H9 (cell line): Measurements from ENCODE around the gene KCTD12. TPM values are rescaled to one million over a fixed set of nuclear protein-coding genes. Genes with fewer than 3 reads are reported as not detected.

ENCODE experiments used
- DNase-seq: peaks from one replicate; pipeline ENCODE4 v3.0.0-alpha.2; 2017
- H2AFZ ChIP-seq: one replicate; pipeline ENCODE4 v1.6.1; 2013; ENCODE audit warnings: mild to moderate bottlenecking, low read length, control low read depth, moderate library complexity
- H2AK5ac ChIP-seq: 2 replicates; pipeline ENCODE4 v1.6.1; 2013; ENCODE audit warnings: low read length, control low read depth, mixed read lengths; ENCODE audit not compliant: insufficient read length
- H2BK120ac ChIP-seq: one replicate; pipeline ENCODE4 v1.6.1; 2013; ENCODE audit warnings: low read depth, mild to moderate bottlenecking, low read length, control low read depth, inconsistent platforms; ENCODE audit not compliant: poor library complexity, severe bottlenecking
- H2BK12ac ChIP-seq: 2 replicates; pipeline ENCODE4 v1.6.1; 2013; ENCODE audit warnings: low read length, control low read depth, mixed read lengths, low read depth; ENCODE audit not compliant: insufficient read length
- H2BK15ac ChIP-seq: 2 replicates; pipeline ENCODE4 v1.6.1; 2013; ENCODE audit warnings: low read depth, low read length, control low read depth
- H2BK20ac ChIP-seq: one replicate; pipeline ENCODE4 v1.6.1; 2013; ENCODE audit warnings: low read depth, mild to moderate bottlenecking, low read length, control low read depth, inconsistent platforms; ENCODE audit not compliant: poor library complexity, severe bottlenecking
- H2BK5ac ChIP-seq: 2 replicates; pipeline ENCODE4 v1.6.1; 2013; ENCODE audit warnings: low read length, control low read depth, mixed read lengths; ENCODE audit not compliant: insufficient read length
- H3K14ac ChIP-seq: 2 replicates; pipeline ENCODE4 v1.6.1; 2013; ENCODE audit warnings: low read length, control low read depth; ENCODE audit not compliant: insufficient read depth
- H3K18ac ChIP-seq: 2 replicates; pipeline ENCODE4 v1.6.1; 2013; ENCODE audit warnings: low read depth, mild to moderate bottlenecking, mixed read lengths, low read length, control low read depth; ENCODE audit not compliant: insufficient read length
- H3K23ac ChIP-seq: 2 replicates; pipeline ENCODE4 v1.6.1; 2013; ENCODE audit warnings: low read length, control low read depth, mixed read lengths, low read depth; ENCODE audit not compliant: insufficient read length
- H3K23me2 ChIP-seq: 2 replicates; pipeline ENCODE4 v1.6.1; 2013; ENCODE audit warnings: low read depth, mild to moderate bottlenecking, mixed read lengths, low read length, control low read depth; ENCODE audit not compliant: insufficient read length, poor library complexity, severe bottlenecking
- H3K27ac ChIP-seq: 2 replicates; pipeline ENCODE4 v1.5.1; 2013; ENCODE audit warnings: low read length, control low read depth, mixed read lengths, low read depth; ENCODE audit not compliant: insufficient read length
- H3K27me3 ChIP-seq: 2 replicates; pipeline ENCODE4 v1.6.1; 2013; ENCODE audit warnings: low read length, control low read depth, inconsistent platforms; ENCODE audit not compliant: insufficient read depth
- H3K4ac ChIP-seq: 2 replicates; pipeline ENCODE4 v1.6.1; 2013; ENCODE audit warnings: low read depth, mild to moderate bottlenecking, control low read depth, inconsistent platforms, low read length, moderate library complexity
- H3K4me1 ChIP-seq: 2 replicates; pipeline ENCODE4 v1.6.1; 2013; ENCODE audit warnings: low read length, control low read depth, inconsistent platforms; ENCODE audit not compliant: insufficient read depth
- H3K4me2 ChIP-seq: 2 replicates; pipeline ENCODE4 v1.6.1; 2013; ENCODE audit warnings: low read length, control low read depth, mixed read lengths; ENCODE audit not compliant: insufficient read length, insufficient read depth
- H3K56ac ChIP-seq: 2 replicates; pipeline ENCODE4 v1.6.1; 2013; ENCODE audit warnings: low read depth, mild to moderate bottlenecking, mixed read lengths, low read length, control low read depth; ENCODE audit not compliant: insufficient read length
- H3K79me1 ChIP-seq: 2 replicates; pipeline ENCODE4 v1.6.1; 2013; ENCODE audit warnings: low read depth, mild to moderate bottlenecking, moderate library complexity, low read length, control low read depth, inconsistent platforms; ENCODE audit not compliant: insufficient read depth, poor library complexity, severe bottlenecking
- H3K79me2 ChIP-seq: 2 replicates; pipeline ENCODE4 v1.6.1; 2013; ENCODE audit warnings: low read length, control low read depth, inconsistent platforms; ENCODE audit not compliant: insufficient read depth
- H3K9ac ChIP-seq: 2 replicates; pipeline ENCODE4 v1.6.1; 2013; ENCODE audit warnings: low read length, control low read depth, mixed read lengths; ENCODE audit not compliant: insufficient read length; ENCODE audit errors: extremely low read depth
- H3K9me3 ChIP-seq: one replicate; pipeline ENCODE4 v1.6.1; 2013; ENCODE audit warnings: low read depth, low read length, inconsistent platforms; ENCODE audit not compliant: control insufficient read depth
- H3T11ph ChIP-seq: one replicate; pipeline ENCODE4 v1.6.1; 2013; ENCODE audit warnings: mild to moderate bottlenecking, low read length, control low read depth, inconsistent platforms
- H4K20me1 ChIP-seq: one replicate; pipeline ENCODE4 v1.6.1; 2013; ENCODE audit not compliant: control insufficient read depth, insufficient read length, insufficient read depth
- H4K5ac ChIP-seq: 2 replicates; pipeline ENCODE4 v1.6.1; 2013; ENCODE audit warnings: low read depth, mild to moderate bottlenecking, mixed read lengths, low read length, control low read depth; ENCODE audit not compliant: insufficient read length
- H4K8ac ChIP-seq: replicated peaks from 2 replicates; pipeline ENCODE4 v1.6.1; 2013; ENCODE audit warnings: low read length, control low read depth, mixed read lengths, low read depth; ENCODE audit not compliant: insufficient read length
- H4K91ac ChIP-seq: 2 replicates; pipeline ENCODE4 v1.6.1; 2013; ENCODE audit warnings: low read depth, mild to moderate bottlenecking, moderate library complexity, mixed read lengths, low read length, control low read depth; ENCODE audit not compliant: insufficient read length
- H3K27ac Mint-ChIP-seq, 3 experiments: 2 replicates in 2 of 3; 3 replicates in 1 of 3; pipeline ENCODE4 v1.8.0; 2020 to 2021; ENCODE audit warnings: mixed read lengths in 3 of 3, mild to moderate bottlenecking in 1 of 3, moderate library complexity in 1 of 3
- H3K27me3 Mint-ChIP-seq: 2 replicates; pipeline ENCODE4 v1.8.0; 2021; ENCODE audit warnings: low read depth, mild to moderate bottlenecking, moderate library complexity, mixed read lengths
- H3K36me3 Mint-ChIP-seq, 3 experiments: 2 replicates in 2 of 3; 3 replicates in 1 of 3; pipeline ENCODE4 v1.8.0; 2020 to 2021; ENCODE audit warnings: low read depth in 3 of 3, mixed read lengths in 3 of 3; ENCODE audit not compliant: insufficient read depth in 1 of 3
- H3K4me1 Mint-ChIP-seq, 2 experiments: 2 replicates each; pipeline ENCODE4 v1.8.0; 2020; ENCODE audit warnings: mixed read lengths in 2 of 2
- H3K4me3 Mint-ChIP-seq, 2 experiments: 2 replicates in 1 of 2; 3 replicates in 1 of 2; pipeline ENCODE4 v1.8.0; 2020 to 2021; ENCODE audit warnings: mild to moderate bottlenecking in 2 of 2, mixed read lengths in 2 of 2, moderate library complexity in 1 of 2
- H3K9me3 Mint-ChIP-seq, 2 experiments: 2 replicates in 1 of 2; 3 replicates in 1 of 2; pipeline ENCODE4 v1.8.0; 2020; ENCODE audit warnings: mild to moderate bottlenecking in 2 of 2, mixed read lengths in 2 of 2, moderate library complexity in 1 of 2
- CTCF ChIP-seq: fragments of 200-600 bp; sonication (generic); conservative IDR thresholded peaks from 3 replicates; pipeline ENCODE4 v1.8.0; 2021; ENCODE audit warnings: antibody characterized with exemption, mild to moderate bottlenecking
- WGBS: extraction: QIAGEN DNeasy Blood & Tissue Kit; methylation state at CpG from one replicate; pipeline ENCODE4 v1.1.7; 2013; ENCODE audit warnings: missing lambda C conversion rate, low lambda C conversion rate, mixed read lengths; ENCODE audit not compliant: insufficient read length; ENCODE audit errors: extremely low coverage; 5-methylcytosine and 5-hydroxymethylcytosine counted together
- total RNA-seq: library from RNA; stranded (reverse); gene quantifications from 2 replicates; pipeline ENCODE4 v1.2.1, GENCODE V29; 2021

Gene KCTD12
- total RNA-seq, 1 experiment from 2014 or later, result 3.4 TPM

- Histone ChIP-seq H3K23ac (no peak overlapping the region), H3K4me2 (no peak overlapping the region), H3K4me1 (no peaks in the 10 kb centered on the region), H2AK5ac (no peak overlapping the region), H3K79me1 (no peaks in the 10 kb centered on the region), H3K79me2 (no peaks in the 10 kb centered on the region), H3K4ac (no peak overlapping the region), H3K27ac (no peak overlapping the region), H2BK15ac (no peak overlapping the region), H3K9ac (no peak overlapping the region), H4K20me1 (no peaks in the 10 kb centered on the region), H4K5ac (no peak overlapping the region), H3K23me2 (no peaks in the 10 kb centered on the region), H3K27me3 (no peaks in the 10 kb centered on the region), H4K91ac (no peak overlapping the region), H2AFZ (no peak overlapping the region), H4K8ac (no peak overlapping the region), H3K14ac (no peak overlapping the region), H2BK5ac (no peak overlapping the region), H3K56ac (no peak overlapping the region), H3K9me3 (no peaks in the 10 kb centered on the region), H2BK120ac (no peak overlapping the region), H2BK12ac (no peak overlapping the region), H2BK20ac (no peak overlapping the region), H3K18ac (no peak overlapping the region), H3T11ph (no peak overlapping the region)
- H3K4me1 Mint-ChIP-seq, result no peaks in the 10 kb centered on the region; a peak in 1 of 4 replicates
- H3K27me3 Mint-ChIP-seq, result peaks cover 2% of the 10 kb centered on the region; the same call in 1 of the 2 replicates
- no peak for TF ChIP-seq CTCF
- no peak for DNase-seq
- H3K4me3 Mint-ChIP-seq, result no peak overlapping the region
- H3K9me3 Mint-ChIP-seq, result no peaks in the 10 kb centered on the region
- WGBS, result no CpG with 5 or more reads among the region's 3 CpGs
- no peaks in the 10 kb centered on the region for H3K36me3 Mint-ChIP-seq
- H3K27ac Mint-ChIP-seq, result no peak overlapping the region
Observed at GRCh38 chr13:76875271-76875815, 10.9 kb downstream of the KCTD12 start.
